ENCODE data around the gene ZNRF3. TPM values are rescaled to one million over a fixed set of nuclear protein-coding genes. Genes with fewer than 3 reads are reported as not detected.

Gene ZNRF3
- polyA plus RNA-seq, 1 experiment: 1.1 TPM

- Histone ChIP-seq H3K4me3 (ENCODE audit: low read depth, low read length) (no peak overlapping the region), H3K36me3 (ENCODE audit: control insufficient read depth, insufficient read depth, low read length) (no peaks in the 10 kb centered on the region), H3K27me3 (ENCODE audit: control insufficient read depth, insufficient read depth, low read length) (no peaks in the 10 kb centered on the region)
- CTCF ChIA-PET: no interaction called here
- TF ChIP-seq CTCF (IDR thresholded peaks at IDR 0.05; ENCODE audit: insufficient read depth, low read depth, low read length): no peak
- DNase-seq (ENCODE audit: low read depth): no peak
- POLR2A ChIA-PET: no interaction called here
Observed at GRCh38 chr22:28894334-28894733, 11.0 kb downstream of the ZNRF3 start.

DNA sequence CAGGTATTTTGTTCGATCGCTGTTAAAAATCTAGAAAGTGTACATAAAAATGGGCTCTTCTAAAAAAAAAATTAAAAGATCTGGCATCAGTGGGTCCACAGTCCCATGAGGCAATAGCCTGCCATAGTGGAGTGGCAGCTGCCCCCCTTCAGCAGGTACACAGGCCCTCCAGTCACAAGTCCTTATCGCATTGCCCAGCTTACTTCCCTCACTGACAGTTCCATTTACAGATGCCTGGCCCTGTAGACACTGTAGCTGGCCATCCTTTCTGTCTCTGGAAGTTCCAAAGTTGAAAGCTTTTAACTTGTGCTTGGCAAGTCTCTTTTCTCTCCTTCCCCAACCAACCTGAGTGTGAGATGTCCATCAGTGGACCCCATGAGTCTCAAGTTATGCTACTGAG lies 11.4 kb downstream of the ZNRF3 start:
- Histone ChIP-seq H3K27me3 (ENCODE audit: control insufficient read depth, insufficient read depth, low read length) (no peaks in the 10 kb centered on the region), H3K36me3 (ENCODE audit: control insufficient read depth, insufficient read depth, low read length) (no peaks in the 10 kb centered on the region), H3K4me3 (ENCODE audit: low read depth, low read length) (no peak overlapping the region)
- TF ChIP-seq CTCF (IDR thresholded peaks at IDR 0.05; ENCODE audit: insufficient read depth, low read depth, low read length): no peak
- CTCF ChIA-PET: no interaction called here
- DNase-seq (ENCODE audit: low read depth): no peak
- POLR2A ChIA-PET: no interaction called here

DNA sequence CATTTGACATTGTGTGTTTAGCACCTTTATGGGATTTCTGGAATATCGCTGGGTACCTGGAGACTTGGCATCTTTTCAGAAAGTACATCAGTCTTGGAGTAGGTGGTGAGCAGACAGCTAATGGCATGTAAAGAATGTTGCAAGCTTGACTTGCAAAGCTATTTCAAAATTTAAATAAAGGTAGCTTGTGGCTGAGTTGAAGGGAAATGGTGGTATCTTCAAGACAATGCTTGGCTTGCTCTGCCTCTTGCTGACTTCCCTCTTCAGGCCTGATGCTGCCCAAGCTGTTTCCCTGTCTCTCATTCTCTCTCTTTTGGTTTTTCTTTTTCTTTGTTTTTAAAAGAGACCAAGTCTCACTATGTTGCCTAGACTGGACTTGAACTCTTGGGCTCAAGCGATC lies 13.2 kb downstream of the ZNRF3 start:
- Histone ChIP-seq H3K36me3 (ENCODE audit: control insufficient read depth, insufficient read depth, low read length) (no peaks in the 10 kb centered on the region), H3K27me3 (ENCODE audit: control insufficient read depth, insufficient read depth, low read length) (no peaks in the 10 kb centered on the region), H3K4me3 (ENCODE audit: low read depth, low read length) (no peak overlapping the region)
- no peak for DNase-seq (ENCODE audit: low read depth)
- POLR2A ChIA-PET: interaction anchor here (0.5 kb wide), 1 partner anchor 1478 kb away, joined by 13 read pairs; no protein-coding TSS in a partner anchor
- CTCF ChIA-PET: interaction anchor here (1.7 kb wide), 1 partner anchor 12 kb away, joined by 6 read pairs; no protein-coding TSS in a partner anchor
- TF ChIP-seq CTCF (IDR thresholded peaks at IDR 0.05; ENCODE audit: insufficient read depth, low read depth, low read length): no peak

DNA sequence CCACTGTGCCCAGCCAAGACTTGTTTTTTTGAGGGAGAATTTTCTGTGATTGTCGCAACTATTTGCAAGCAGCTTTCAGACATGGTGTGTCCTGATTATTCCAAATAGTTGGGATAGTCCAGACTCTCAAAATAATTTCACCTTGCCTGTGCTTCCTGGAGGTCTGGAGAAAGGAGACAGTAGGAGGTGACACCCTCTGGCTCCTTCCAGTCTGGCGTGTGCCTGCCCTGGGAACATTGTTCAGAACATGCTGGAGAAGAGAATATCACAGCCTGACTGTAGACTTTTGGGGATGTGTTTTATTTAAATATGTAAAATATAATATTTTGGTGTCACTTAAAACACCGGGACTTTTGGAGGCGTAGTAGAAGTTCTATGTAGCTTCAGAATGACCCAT lies 14.9 kb downstream of the ZNRF3 start:
- ChIA-PET CTCF (interaction anchor here (0.6 to 1.7 kb wide), 3 partner anchors 10 to 142 kb away, joined by 3 to 6 read pairs (median 5); no protein-coding TSS in a partner anchor), POLR2A (no interaction called here)
- no peak overlapping the region for H3K4me3 ChIP-seq (ENCODE audit: low read depth, low read length)
- no peak for TF ChIP-seq CTCF (IDR thresholded peaks at IDR 0.05; ENCODE audit: insufficient read depth, low read depth, low read length)
- no peaks in the 10 kb centered on the region for H3K36me3 ChIP-seq (ENCODE audit: control insufficient read depth, insufficient read depth, low read length)
- no peaks in the 10 kb centered on the region for H3K27me3 ChIP-seq (ENCODE audit: control insufficient read depth, insufficient read depth, low read length)
- no peak for DNase-seq (ENCODE audit: low read depth)

GRCh38 chr22:28899199-28899853 lies 16.0 kb downstream of the ZNRF3 start:
- Histone ChIP-seq H3K36me3 (ENCODE audit: control insufficient read depth, insufficient read depth, low read length) (no peaks in the 10 kb centered on the region), H3K4me3 (ENCODE audit: low read depth, low read length) (no peak overlapping the region), H3K27me3 (ENCODE audit: control insufficient read depth, insufficient read depth, low read length) (no peaks in the 10 kb centered on the region)
- POLR2A ChIA-PET: no interaction called here
- CTCF ChIA-PET: interaction anchor here (0.6 to 1.3 kb wide), 2 partner anchors 43 to 141 kb away, joined by 3 to 5 read pairs; no protein-coding TSS in a partner anchor
- no peak for TF ChIP-seq CTCF (IDR thresholded peaks at IDR 0.05; ENCODE audit: insufficient read depth, low read depth, low read length)
- no peak for DNase-seq (ENCODE audit: low read depth)

Data from BJ (cell line).